HT-29 (cell line): Measurements from ENCODE around the gene DAPK2. TPM values are rescaled to one million over a fixed set of nuclear protein-coding genes. Genes with fewer than 3 reads are reported as not detected.

ENCODE experiments used
- DNase-seq: peaks from one replicate; pipeline ENCODE4 v3.0.0-alpha.2; 2015; ENCODE audit warnings: low spot score
- total RNA-seq: library from RNA; depleted of rRNA; stranded (reverse); fragments of >200 nt; shearing (Covaris generic); gene quantifications from 2 replicates; pipeline ENCODE4 v1.2.3, GENCODE V29; 2014

DAPK2 gene
- total RNA-seq, 1 experiment from 2014 or later = 4.4 TPM

- DNase-seq = no peak
Observed at GRCh38 chr15:63895787-63896218, 150.5 kb downstream of the DAPK2 start.

- no peak for DNase-seq
Observed at GRCh38 chr15:63895194-63895593, 151.1 kb downstream of the DAPK2 start.

GRCh38 chr15:63894662-63894949, 151.7 kb downstream of the DAPK2 start:
- no peak for DNase-seq

GRCh38 chr15:63893866-63894661, 152.2 kb downstream of the DAPK2 start:
- no peak for DNase-seq

- no peak for DNase-seq
Observed at GRCh38 chr15:63892794-63893441, 153.4 kb downstream of the DAPK2 start.

GRCh38 chr15:63891768-63892133, 154.5 kb downstream of the DAPK2 start:
- no peak for DNase-seq

GRCh38 chr15:63891079-63891767, 155.1 kb downstream of the DAPK2 start:
- DNase-seq = peak; percentile 95

- DNase-seq = no peak
Observed at GRCh38 chr15:63890617-63891016, 155.7 kb downstream of the DAPK2 start.

- DNase-seq = no peak
Observed at GRCh38 chr15:63889831-63890230, 156.5 kb downstream of the DAPK2 start.

GRCh38 chr15:63888823-63889222, 157.5 kb downstream of the DAPK2 start:
- no peak for DNase-seq

GRCh38 chr15:63888146-63888545, 158.1 kb downstream of the DAPK2 start:
- no peak for DNase-seq

- DNase-seq = no peak
Observed at GRCh38 chr15:63887630-63888029, 158.7 kb downstream of the DAPK2 start.

- DNase-seq = no peak
Observed at GRCh38 chr15:63884953-63885352, 161.3 kb downstream of the DAPK2 start.

- no peak for DNase-seq
Observed at GRCh38 chr15:63881431-63881830, 164.9 kb downstream of the DAPK2 start.

GRCh38 chr15:63880744-63881143, 165.5 kb downstream of the DAPK2 start:
- no peak for DNase-seq

GRCh38 chr15:63879995-63880394, 166.3 kb downstream of the DAPK2 start:
- DNase-seq = no peak

- no peak for DNase-seq
Observed at GRCh38 chr15:63879211-63879610, 167.1 kb downstream of the DAPK2 start.

- DNase-seq = no peak
Observed at GRCh38 chr15:63877713-63878271, 168.5 kb downstream of the DAPK2 start.

GRCh38 chr15:63876085-63876662, 170.1 kb downstream of the DAPK2 start:
- no peak for DNase-seq

GRCh38 chr15:63874616-63875015, 171.7 kb downstream of the DAPK2 start:
- no peak for DNase-seq

GRCh38 chr15:63872759-63873510, 173.3 kb downstream of the DAPK2 start:
- no peak for DNase-seq
